IPS-18a (cell line): ENCODE measurements around the gene MARCHF3.
"Not testable (repeated sequence)": the region's sequence is repeated elsewhere in the genome, so short reads cannot be mapped to it uniquely, and the experiment has no call there.

ENCODE experiments used
- H3K27ac ChIP-seq: one replicate; pipeline ENCODE4 v1.5.1; 2013; ENCODE audit warnings: low read length
- H3K27me3 ChIP-seq: one replicate; pipeline ENCODE4 v1.6.1; 2013; ENCODE audit warnings: mild to moderate bottlenecking, low read length; ENCODE audit not compliant: control insufficient read depth, insufficient read depth
- H3K36me3 ChIP-seq: one replicate; pipeline ENCODE4 v1.6.1; 2013; ENCODE audit warnings: low read depth, low read length; ENCODE audit not compliant: control insufficient read depth
- H3K4me1 ChIP-seq: one replicate; pipeline ENCODE4 v1.6.1; 2013; ENCODE audit warnings: low read depth, low read length; ENCODE audit not compliant: control insufficient read depth
- H3K4me3 ChIP-seq: one replicate; pipeline ENCODE4 v1.5.1; 2013; ENCODE audit warnings: low read length
- H3K9ac ChIP-seq: one replicate; pipeline ENCODE4 v1.6.1; 2013; ENCODE audit warnings: mild to moderate bottlenecking, low read length, moderate library complexity
- H3K9me3 ChIP-seq: one replicate; pipeline ENCODE4 v1.6.1; 2013; ENCODE audit warnings: low read depth, low read length; ENCODE audit not compliant: control insufficient read depth

Gene MARCHF3

GRCh38 chr5:126897851-126898630 lies 132.3 kb downstream of the MARCHF3 start:
- Histone ChIP-seq H3K27ac (no peak overlapping the region), H3K9ac (no peak overlapping the region), H3K9me3 (no peaks in the 10 kb centered on the region), H3K36me3 (no peaks in the 10 kb centered on the region), H3K27me3 (no peaks in the 10 kb centered on the region), H3K4me3 (no peak overlapping the region), H3K4me1 (peaks cover 16% of the 10 kb centered on the region)

DNA sequence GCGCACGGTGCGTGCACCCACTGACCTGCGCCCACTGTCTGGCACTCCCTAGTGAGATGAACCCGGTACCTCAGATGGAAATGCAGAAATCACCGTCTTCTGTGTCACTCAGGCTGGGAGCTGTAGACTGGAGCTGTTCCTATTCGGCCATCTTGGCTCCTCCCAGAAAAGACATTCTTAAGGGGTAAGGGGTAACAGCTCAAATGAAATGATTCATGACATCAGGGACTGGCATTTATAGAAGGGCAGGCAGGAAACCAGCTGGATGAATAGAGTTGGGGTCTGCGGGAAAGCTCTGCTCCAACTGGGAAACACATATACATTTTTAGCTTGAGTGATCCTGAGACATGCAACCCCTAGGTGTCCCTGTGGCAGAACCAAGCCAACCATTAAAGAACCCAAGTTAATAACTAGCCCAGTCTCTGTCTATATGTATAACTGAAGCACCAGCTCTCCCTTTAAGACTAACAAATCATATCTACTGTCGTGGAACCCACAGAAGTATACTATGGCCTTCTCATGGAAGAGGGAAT lies 134.1 kb downstream of the MARCHF3 start:
- no peaks in the 10 kb centered on the region for H3K9me3 ChIP-seq
- H3K4me3 ChIP-seq = no peak overlapping the region
- H3K9ac ChIP-seq = no peak overlapping the region
- no peak overlapping the region for H3K27ac ChIP-seq
- peaks cover 8% of the 10 kb centered on the region for H3K4me1 ChIP-seq
- no peaks in the 10 kb centered on the region for H3K27me3 ChIP-seq
- H3K36me3 ChIP-seq = no peaks in the 10 kb centered on the region

- not testable (repeated sequence) for H3K27me3 ChIP-seq, H3K36me3 ChIP-seq, H3K9ac ChIP-seq, H3K9me3 ChIP-seq, H3K27ac ChIP-seq, H3K4me1 ChIP-seq, H3K4me3 ChIP-seq
Measured at GRCh38 chr5:126895712-126896111, 134.6 kb downstream of the MARCHF3 start.

- not testable (repeated sequence) for H3K4me1 ChIP-seq, H3K27me3 ChIP-seq, H3K4me3 ChIP-seq, H3K9me3 ChIP-seq, H3K27ac ChIP-seq, H3K9ac ChIP-seq, H3K36me3 ChIP-seq
Measured at GRCh38 chr5:126890414-126890813, 139.9 kb downstream of the MARCHF3 start.

GRCh38 chr5:126888175-126888574 lies 142.2 kb downstream of the MARCHF3 start:
- no peak overlapping the region for H3K27ac ChIP-seq
- H3K9me3 ChIP-seq = no peaks in the 10 kb centered on the region
- no peaks in the 10 kb centered on the region for H3K4me1 ChIP-seq
- no peaks in the 10 kb centered on the region for H3K27me3 ChIP-seq
- H3K36me3 ChIP-seq = no peaks in the 10 kb centered on the region
- no peak overlapping the region for H3K4me3 ChIP-seq
- H3K9ac ChIP-seq = no peak overlapping the region

- Histone ChIP-seq H3K36me3 (no peaks in the 10 kb centered on the region), H3K27me3 (no peaks in the 10 kb centered on the region)
Measured at GRCh38 chr5:126884269-126884819, 146.0 kb downstream of the MARCHF3 start.

GRCh38 chr5:126883564-126884245 lies 146.7 kb downstream of the MARCHF3 start:
- Histone ChIP-seq H3K4me1 (no peaks in the 10 kb centered on the region), H3K9ac (no peak overlapping the region), H3K4me3 (no peak overlapping the region), H3K27me3 (no peaks in the 10 kb centered on the region), H3K36me3 (no peaks in the 10 kb centered on the region), H3K9me3 (no peaks in the 10 kb centered on the region), H3K27ac (no peak overlapping the region)

More at GRCh38 chr5:126884269-126884819, 146.0 kb downstream of the MARCHF3 start:
- Histone ChIP-seq H3K9ac (no peak overlapping the region), H3K27ac (no peak overlapping the region), H3K4me1 (no peaks in the 10 kb centered on the region), H3K4me3 (no peak overlapping the region), H3K9me3 (no peaks in the 10 kb centered on the region)

DNA sequence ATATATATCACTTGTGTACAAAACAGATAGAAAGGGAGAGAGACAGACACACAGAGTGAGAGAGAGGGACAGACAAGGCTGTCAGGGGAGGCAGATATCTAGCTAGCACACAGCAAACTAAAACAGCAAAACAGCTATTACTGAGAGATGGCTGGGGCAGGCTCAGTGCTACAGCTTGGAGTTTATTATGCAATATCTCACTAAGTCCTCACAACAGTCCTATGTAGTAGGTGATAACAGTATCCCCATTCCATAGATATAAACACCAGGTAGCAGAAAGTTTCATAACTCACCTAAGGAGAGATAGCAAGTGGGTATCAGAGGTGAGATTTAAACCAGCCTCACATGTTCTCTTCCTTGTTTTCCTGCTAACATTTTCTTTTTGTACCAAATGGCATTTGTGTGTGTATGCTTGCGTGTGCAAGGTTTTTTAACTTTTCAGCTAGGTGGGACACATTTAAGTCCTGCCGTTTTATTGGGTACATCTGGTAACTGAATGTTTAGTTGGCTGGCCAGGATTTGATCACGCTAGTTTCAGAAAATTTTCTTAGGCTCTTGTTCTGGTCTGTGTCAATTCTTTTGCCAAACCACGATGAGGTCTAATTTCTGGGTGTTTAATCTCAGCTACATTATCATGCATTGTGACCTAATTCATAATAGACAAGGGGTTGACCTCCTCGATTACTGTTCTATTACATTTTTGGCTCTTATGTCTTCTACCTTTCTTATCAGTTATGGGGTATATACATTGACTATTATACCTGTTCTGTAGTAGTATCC lies 148.3 kb downstream of the MARCHF3 start:
- no peaks in the 10 kb centered on the region for H3K27me3 ChIP-seq
- no peak overlapping the region for H3K4me3 ChIP-seq
- no peak overlapping the region for H3K9ac ChIP-seq
- no peaks in the 10 kb centered on the region for H3K36me3 ChIP-seq
- no peaks in the 10 kb centered on the region for H3K9me3 ChIP-seq
- no peak overlapping the region for H3K27ac ChIP-seq
- H3K4me1 ChIP-seq = no peaks in the 10 kb centered on the region

DNA sequence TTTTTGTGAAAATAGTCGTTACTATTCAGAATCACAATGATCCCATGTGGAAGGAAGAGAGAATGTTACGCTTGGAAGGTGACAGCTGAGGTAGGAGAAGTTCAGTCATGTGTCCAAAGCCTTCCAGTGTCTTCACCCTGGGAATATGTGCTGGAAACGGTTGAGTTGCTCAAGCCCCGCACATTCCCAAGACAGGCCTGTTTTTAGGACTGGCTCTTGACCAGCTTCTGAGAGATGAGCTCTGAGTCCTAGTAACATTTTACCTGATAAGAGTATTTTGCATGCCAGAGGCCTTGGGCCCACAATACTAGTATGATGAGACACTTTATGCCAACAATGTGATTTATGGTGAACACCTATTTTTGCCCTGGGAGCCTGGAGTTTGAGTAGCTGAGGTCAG lies 151.7 kb downstream of the MARCHF3 start:
- Histone ChIP-seq H3K36me3 (no peaks in the 10 kb centered on the region), H3K9me3 (no peaks in the 10 kb centered on the region), H3K27ac (no peak overlapping the region), H3K9ac (no peak overlapping the region), H3K4me1 (peaks cover 7% of the 10 kb centered on the region), H3K27me3 (no peaks in the 10 kb centered on the region), H3K4me3 (no peak overlapping the region)

GRCh38 chr5:126878085-126878484 lies 152.3 kb downstream of the MARCHF3 start:
- Histone ChIP-seq H3K9ac (no peak overlapping the region), H3K27ac (no peak overlapping the region), H3K36me3 (no peaks in the 10 kb centered on the region), H3K4me1 (peaks cover 7% of the 10 kb centered on the region), H3K4me3 (no peak overlapping the region), H3K9me3 (no peaks in the 10 kb centered on the region), H3K27me3 (no peaks in the 10 kb centered on the region)

- Histone ChIP-seq H3K36me3 (no peaks in the 10 kb centered on the region), H3K4me3 (no peak overlapping the region), H3K27me3 (no peaks in the 10 kb centered on the region), H3K27ac (no peak overlapping the region), H3K9me3 (no peaks in the 10 kb centered on the region), H3K9ac (no peak overlapping the region), H3K4me1 (peaks cover 7% of the 10 kb centered on the region)
Measured at GRCh38 chr5:126877602-126878001, 152.8 kb downstream of the MARCHF3 start.
